Progenitor cell of endocrine pancreas (in vitro differentiated cells): ENCODE data around the gene GAS2L1. TPM values are rescaled to one million over a fixed set of nuclear protein-coding genes. Genes with fewer than 3 reads are reported as not detected.
A peak's percentile ranks its signal among the peaks of the same experiment; 100 is the strongest.

Source experiments
- DNase-seq: peaks from one replicate; pipeline ENCODE4 v3.0.0; 2021; ENCODE audit warnings: low spot score; ENCODE audit not compliant: unreplicated experiment
- H3K27ac Mint-ChIP-seq: 2 replicates; pipeline ENCODE4 v1.8.0; 2021; ENCODE audit warnings: mild to moderate bottlenecking, moderate library complexity, mixed read lengths
- H3K27me3 Mint-ChIP-seq: 2 replicates; pipeline ENCODE4 v1.8.0; 2021; ENCODE audit warnings: mixed read lengths
- H3K36me3 Mint-ChIP-seq: 2 replicates; pipeline ENCODE4 v1.8.0; 2022; ENCODE audit warnings: mixed read lengths; ENCODE audit not compliant: insufficient read depth
- H3K4me1 Mint-ChIP-seq: 2 replicates; pipeline ENCODE4 v1.8.0; 2021; ENCODE audit warnings: low read depth, mixed read lengths
- H3K4me3 Mint-ChIP-seq: 2 replicates; pipeline ENCODE4 v1.8.0; 2021; ENCODE audit warnings: low read depth, mild to moderate bottlenecking, moderate library complexity, mixed read lengths
- H3K9me3 Mint-ChIP-seq: 2 replicates; pipeline ENCODE4 v1.8.0; 2021; ENCODE audit warnings: low read depth, mixed read lengths
- total RNA-seq: library from RNA; stranded (reverse); gene quantifications from 2 replicates; pipeline ENCODE4 v1.2.1, GENCODE V29; 2021
- TF ChIP-seq, protein P1 (sequence below): fragments of 200-600 bp; sonication (generic); IDR thresholded peaks from one replicate; pipeline ENCODE4 v1.5.0; 2021; ENCODE audit warnings: antibody characterized with exemption, mild to moderate bottlenecking; ENCODE audit not compliant: unreplicated experiment

The GAS2L1 gene
- total RNA-seq, 1 donor from 2014 or later, result 11.5 TPM

DNA sequence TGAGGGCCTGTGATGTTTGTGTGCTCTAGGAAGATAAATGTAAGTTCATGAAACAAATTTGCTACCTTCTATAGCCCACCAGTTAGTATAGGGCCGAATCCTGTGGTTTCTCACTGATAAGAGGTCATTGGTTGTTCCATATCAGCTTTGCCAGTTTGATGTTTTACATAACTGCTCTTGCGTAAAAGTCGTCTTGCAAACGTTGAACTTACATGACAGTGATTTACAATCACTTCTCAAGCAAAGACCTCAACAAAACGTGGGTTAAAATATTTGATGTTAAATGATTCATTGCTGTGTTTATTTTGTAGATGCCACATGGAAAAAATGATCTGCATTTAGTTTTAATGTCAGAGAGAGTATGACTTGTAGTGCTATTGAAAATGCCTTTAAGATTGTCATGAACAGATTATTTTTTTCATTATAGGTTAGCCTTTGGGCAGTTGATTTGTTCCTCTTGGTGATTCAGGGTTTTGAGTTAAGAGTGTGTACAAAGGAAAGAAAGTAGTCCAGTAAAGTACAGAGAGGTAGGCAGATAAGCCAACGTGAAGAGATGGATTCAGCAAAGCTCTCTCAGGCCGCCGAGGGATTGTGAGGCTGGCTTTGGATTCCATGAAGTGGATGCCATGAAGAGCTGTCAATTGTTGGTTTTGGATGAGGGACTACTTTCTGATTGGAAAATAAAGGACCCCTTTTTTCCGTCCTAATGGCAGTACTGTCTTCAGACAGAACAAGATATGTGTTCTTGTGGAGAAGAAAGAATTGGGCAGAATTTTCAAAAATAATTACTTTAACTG is 35.8 kb upstream of the GAS2L1 start:
- Mint-ChIP-seq H3K36me3 (peaks cover 37% of the 10 kb centered on the region), H3K27me3 (no peaks in the 10 kb centered on the region), H3K4me1 (peaks cover 54% of the 10 kb centered on the region), H3K9me3 (no peaks in the 10 kb centered on the region), H3K4me3 (peak overlapping the region; percentile 86), H3K27ac (peak overlapping the region; percentile 100)
- TF ChIP-seq, protein P1, sequence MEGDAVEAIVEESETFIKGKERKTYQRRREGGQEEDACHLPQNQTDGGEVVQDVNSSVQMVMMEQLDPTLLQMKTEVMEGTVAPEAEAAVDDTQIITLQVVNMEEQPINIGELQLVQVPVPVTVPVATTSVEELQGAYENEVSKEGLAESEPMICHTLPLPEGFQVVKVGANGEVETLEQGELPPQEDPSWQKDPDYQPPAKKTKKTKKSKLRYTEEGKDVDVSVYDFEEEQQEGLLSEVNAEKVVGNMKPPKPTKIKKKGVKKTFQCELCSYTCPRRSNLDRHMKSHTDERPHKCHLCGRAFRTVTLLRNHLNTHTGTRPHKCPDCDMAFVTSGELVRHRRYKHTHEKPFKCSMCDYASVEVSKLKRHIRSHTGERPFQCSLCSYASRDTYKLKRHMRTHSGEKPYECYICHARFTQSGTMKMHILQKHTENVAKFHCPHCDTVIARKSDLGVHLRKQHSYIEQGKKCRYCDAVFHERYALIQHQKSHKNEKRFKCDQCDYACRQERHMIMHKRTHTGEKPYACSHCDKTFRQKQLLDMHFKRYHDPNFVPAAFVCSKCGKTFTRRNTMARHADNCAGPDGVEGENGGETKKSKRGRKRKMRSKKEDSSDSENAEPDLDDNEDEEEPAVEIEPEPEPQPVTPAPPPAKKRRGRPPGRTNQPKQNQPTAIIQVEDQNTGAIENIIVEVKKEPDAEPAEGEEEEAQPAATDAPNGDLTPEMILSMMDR, result no peak
- DNase-seq, result no peak

DNA sequence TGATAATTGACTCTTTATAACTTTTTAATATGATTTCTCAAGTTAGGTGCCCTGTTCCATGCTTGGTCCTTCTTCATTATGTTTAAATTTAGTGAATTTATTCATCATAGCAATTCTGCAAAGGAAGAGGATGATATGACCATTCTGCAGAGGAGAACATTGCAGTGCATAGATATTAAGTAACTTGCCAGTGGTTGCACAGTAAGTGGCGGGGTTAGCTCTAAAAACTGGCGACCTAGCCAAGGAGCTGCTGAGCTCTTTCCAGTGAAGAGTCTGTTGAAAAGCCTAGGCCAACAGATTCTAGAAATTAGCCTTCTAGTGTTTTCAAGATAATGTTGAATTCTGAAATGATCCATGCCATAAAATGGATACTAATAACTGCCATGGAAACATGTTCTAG is 33.8 kb upstream of the GAS2L1 start:
- no peaks in the 10 kb centered on the region for H3K9me3 Mint-ChIP-seq
- no peak for DNase-seq
- H3K36me3 Mint-ChIP-seq, result peaks cover 50% of the 10 kb centered on the region
- TF ChIP-seq, protein P1, result no peak
- no peaks in the 10 kb centered on the region for H3K27me3 Mint-ChIP-seq
- H3K4me3 Mint-ChIP-seq, result no peak overlapping the region
- peaks cover 57% of the 10 kb centered on the region for H3K4me1 Mint-ChIP-seq
- H3K27ac Mint-ChIP-seq, result no peak overlapping the region

DNA sequence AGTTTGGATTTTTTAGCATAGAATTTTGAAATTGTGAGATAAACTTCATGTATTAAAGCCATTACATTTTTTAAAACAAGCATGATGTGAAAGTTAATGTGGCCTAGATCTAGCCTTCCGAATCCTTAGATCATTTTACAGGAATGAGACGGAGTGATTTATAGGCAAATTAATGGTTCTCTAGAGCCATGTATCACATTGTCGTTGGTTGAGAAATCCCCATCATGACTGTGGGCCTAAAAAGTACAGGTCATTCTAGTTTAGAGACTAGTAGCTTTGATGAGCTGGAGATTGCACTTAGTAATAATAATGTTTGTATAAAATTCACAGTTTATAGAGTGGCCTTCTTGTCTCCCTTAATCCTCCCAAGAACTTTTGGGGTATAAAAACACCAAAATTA is 31.3 kb upstream of the GAS2L1 start:
- no peak overlapping the region for H3K4me3 Mint-ChIP-seq
- peaks cover 58% of the 10 kb centered on the region for H3K36me3 Mint-ChIP-seq
- H3K27me3 Mint-ChIP-seq, result no peaks in the 10 kb centered on the region
- H3K4me1 Mint-ChIP-seq, result peaks cover 47% of the 10 kb centered on the region
- no peak overlapping the region for H3K27ac Mint-ChIP-seq
- no peaks in the 10 kb centered on the region for H3K9me3 Mint-ChIP-seq
- TF ChIP-seq, protein P1, result no peak
- no peak for DNase-seq

DNA sequence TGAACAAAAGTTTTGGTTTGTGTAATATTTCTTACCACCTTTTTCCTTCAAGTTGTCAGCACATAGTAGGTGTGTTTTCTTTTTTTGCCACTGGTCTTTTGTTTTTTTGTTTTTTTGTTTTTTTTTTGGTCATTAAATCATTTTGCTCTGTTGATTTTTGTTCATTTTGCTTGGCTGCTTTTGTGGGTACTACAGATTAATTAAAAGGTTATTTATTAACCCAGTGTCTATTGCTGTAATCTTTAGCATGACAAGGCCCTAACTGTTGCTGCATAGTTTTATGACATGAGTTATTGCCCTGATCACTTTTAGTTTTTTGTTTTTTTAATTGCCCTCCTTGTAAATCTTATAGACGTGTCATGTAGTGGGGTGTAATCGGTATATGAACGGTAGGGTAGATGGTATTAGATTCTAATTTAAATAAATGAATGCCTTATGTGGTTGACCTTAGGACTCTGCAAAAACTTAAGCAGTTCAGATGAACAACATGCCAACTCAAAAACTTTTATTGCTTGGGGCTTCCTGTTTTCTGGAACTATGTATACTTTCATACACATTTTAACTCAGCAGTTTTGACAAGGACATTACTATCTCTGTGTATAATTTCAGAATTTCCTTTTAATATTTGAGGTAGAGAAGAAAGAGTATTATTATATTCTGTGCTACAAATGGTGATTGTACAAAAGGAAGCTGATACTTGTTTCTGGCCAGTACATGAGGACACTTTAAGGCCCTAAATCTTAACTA is 30.5 kb upstream of the GAS2L1 start:
- Mint-ChIP-seq H3K27me3 (no peaks in the 10 kb centered on the region), H3K4me1 (peaks cover 39% of the 10 kb centered on the region), H3K27ac (peak overlapping the region; percentile 74), H3K9me3 (no peaks in the 10 kb centered on the region), H3K4me3 (peak overlapping the region; percentile 27), H3K36me3 (peaks cover 61% of the 10 kb centered on the region)
- no peak for DNase-seq
- TF ChIP-seq, protein P1, result no peak

DNA sequence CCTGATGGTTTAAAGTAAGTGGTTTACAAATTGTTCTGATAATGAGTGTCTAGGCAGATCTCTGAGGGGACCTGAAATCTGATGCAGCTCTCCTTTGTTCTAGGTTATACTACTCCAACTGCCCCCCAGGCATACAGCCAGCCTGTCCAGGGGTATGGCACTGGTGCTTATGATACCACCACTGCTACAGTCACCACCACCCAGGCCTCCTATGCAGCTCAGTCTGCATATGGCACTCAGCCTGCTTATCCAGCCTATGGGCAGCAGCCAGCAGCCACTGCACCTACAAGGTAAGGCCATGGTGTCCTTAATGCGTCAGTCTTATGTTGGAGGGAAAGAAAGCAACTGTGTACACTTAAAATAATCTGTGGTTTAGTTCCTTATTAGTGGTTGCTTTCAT is 28.5 kb upstream of the GAS2L1 start:
- TF ChIP-seq, protein P1, result no peak
- Mint-ChIP-seq H3K36me3 (peaks cover 68% of the 10 kb centered on the region), H3K27me3 (no peaks in the 10 kb centered on the region), H3K4me1 (peaks cover 27% of the 10 kb centered on the region), H3K9me3 (no peaks in the 10 kb centered on the region), H3K27ac (peak overlapping the region; percentile 78), H3K4me3 (no peak overlapping the region)
- no peak for DNase-seq
